Bronchial epithelial cell (primary cell): ENCODE measurements around the gene IMPDH2. TPM values are rescaled to one million over a fixed set of nuclear protein-coding genes. Genes with fewer than 3 reads are reported as not detected.
A peak's percentile ranks its signal among the peaks of the same experiment; 100 is the strongest.

ENCODE experiments used
- DNase-seq: peaks from one replicate; pipeline ENCODE4 v3.0.0-alpha.2; 2010; ENCODE audit warnings: low read depth
- FAIRE-seq: peaks from 2 replicates; lab custom pipeline; 2011; peaks lifted over from hg19 to GRCh38; lab: Jason Lieb, UNC
- H3K27me3 ChIP-seq: 2 replicates; pipeline ENCODE4 v1.5.1; 2011; ENCODE audit warnings: low read length; ENCODE audit not compliant: control insufficient read depth, insufficient read depth
- H3K36me3 ChIP-seq: 2 replicates; pipeline ENCODE4 v1.5.1; 2011; ENCODE audit warnings: low read length; ENCODE audit not compliant: control insufficient read depth, insufficient read depth
- H3K4me3 ChIP-seq: 2 replicates; pipeline ENCODE4 v1.5.1; 2011; ENCODE audit warnings: mild to moderate bottlenecking, low read depth, low read length, control low read depth
- CTCF ChIP-seq: IDR thresholded peaks from 2 replicates; pipeline ENCODE4 v1.5.1; 2011; ENCODE audit warnings: mild to moderate bottlenecking, moderate library complexity, low read length, control low read depth, inconsistent platforms; ENCODE audit not compliant: insufficient read depth, severe bottlenecking
- total RNA-seq: library from RNA; depleted of rRNA; stranded (reverse); fragments of >200 nt; gene quantifications from 2 replicates; pipeline ENCODE4 v1.2.1, GENCODE V29; 2014

The IMPDH2 gene
- total RNA-seq, 1 donor from 2014 or later, result 478 TPM

- Histone ChIP-seq H3K36me3 (peaks cover 28% of the 10 kb centered on the region), H3K4me3 (no peak overlapping the region), H3K27me3 (no peaks in the 10 kb centered on the region)
- no peak for FAIRE-seq
- TF ChIP-seq CTCF, result no peak
- no peak for DNase-seq
Measured at GRCh38 chr3:49016414-49017228, 12.6 kb downstream of the IMPDH2 start.

DNA sequence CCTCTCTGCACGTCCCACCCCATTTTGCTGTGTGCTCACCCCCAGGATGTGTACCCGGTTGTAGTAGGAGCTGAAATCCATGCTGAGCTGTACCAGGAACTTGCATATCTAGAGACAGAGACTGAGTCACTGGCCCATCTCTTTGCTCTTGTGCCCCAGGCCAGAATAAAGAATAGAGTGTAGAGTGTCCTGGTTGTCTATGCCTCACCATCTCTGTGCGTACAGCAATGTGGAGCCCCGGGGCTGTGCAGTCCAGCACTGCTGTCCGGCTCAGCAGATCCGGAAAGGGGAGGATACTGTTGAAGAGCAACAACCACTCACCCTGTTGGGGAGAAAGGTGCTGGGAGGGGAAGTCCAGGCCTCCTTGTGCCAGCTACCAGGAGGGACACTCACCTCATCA is 13.4 kb downstream of the IMPDH2 start:
- TF ChIP-seq CTCF, result no peak
- no peak overlapping the region for H3K4me3 ChIP-seq
- no peaks in the 10 kb centered on the region for H3K27me3 ChIP-seq
- peaks cover 29% of the 10 kb centered on the region for H3K36me3 ChIP-seq
- FAIRE-seq (no peak), DNase-seq (peak; percentile 50)

- Histone ChIP-seq H3K36me3 (peaks cover 29% of the 10 kb centered on the region), H3K27me3 (no peaks in the 10 kb centered on the region), H3K4me3 (no peak overlapping the region)
- no peak for FAIRE-seq
- no peak for DNase-seq
- TF ChIP-seq CTCF, result no peak
Measured at GRCh38 chr3:49015072-49015471, 14.1 kb downstream of the IMPDH2 start.

DNA sequence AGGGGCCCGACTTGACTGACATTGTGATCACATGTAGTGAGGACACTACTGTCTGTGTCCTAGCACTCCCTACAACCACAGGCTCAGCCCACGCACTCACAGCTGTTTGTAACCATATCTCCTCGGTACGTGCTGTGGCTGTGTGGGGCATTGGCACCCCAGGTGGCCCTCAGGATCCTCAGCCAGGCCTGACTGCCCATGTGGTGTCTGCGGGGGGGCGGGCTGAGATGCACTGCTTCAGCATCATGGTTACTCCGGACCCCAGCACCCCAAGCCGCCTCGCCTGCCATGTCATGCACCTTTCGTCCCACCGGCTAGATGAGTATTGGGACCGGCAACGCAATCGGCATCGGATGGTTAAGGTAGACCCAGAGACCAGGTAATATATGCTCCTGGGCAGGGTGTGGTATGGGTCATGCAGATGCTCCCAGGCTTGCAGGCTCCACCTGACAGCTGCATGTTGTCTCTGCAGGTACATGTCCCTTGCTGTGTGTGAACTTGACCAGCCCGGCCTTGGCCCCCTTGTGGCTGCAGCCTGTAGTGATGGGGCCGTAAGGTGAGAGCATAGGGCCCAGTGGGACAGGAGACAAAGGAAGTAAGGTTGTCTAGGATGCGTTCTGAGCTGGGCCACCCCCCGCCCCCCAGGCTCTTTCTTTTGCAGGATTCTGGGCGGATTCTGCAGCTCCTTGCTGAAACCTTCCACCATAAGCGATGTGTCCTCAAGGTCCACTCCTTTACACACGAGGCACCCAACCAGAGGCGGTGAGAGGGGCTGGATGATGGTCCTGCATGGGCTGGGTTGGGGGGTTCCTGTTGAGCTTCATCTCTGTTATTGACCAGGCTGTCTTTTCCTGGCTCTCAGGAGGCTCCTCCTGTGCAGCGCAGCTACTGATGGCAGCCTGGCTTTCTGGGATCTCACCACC is 15.2 kb downstream of the IMPDH2 start:
- no peaks in the 10 kb centered on the region for H3K27me3 ChIP-seq
- peak; percentile 80 for TF ChIP-seq CTCF
- H3K36me3 ChIP-seq, result peaks cover 29% of the 10 kb centered on the region
- FAIRE-seq (no peak), DNase-seq (peak; percentile 43)
- no peak overlapping the region for H3K4me3 ChIP-seq

- DNase-seq (no peak), FAIRE-seq (no peak)
- Histone ChIP-seq H3K27me3 (no peaks in the 10 kb centered on the region), H3K4me3 (no peak overlapping the region), H3K36me3 (peaks cover 29% of the 10 kb centered on the region)
- no peak for TF ChIP-seq CTCF
Measured at GRCh38 chr3:49013113-49013737, 16.0 kb downstream of the IMPDH2 start.
